Liver (tissue), 3 donors: ENCODE measurements around the gene ADRA2A.

Experiments
- ATF3 ChIP-seq: IDR thresholded peaks from 2 replicates; pipeline ENCODE4 v1.6.1; 2016; ENCODE audit warnings: antibody characterized with exemption
- EGR1 ChIP-seq, 2 donors: IDR thresholded peaks; 2 replicates each; pipeline ENCODE4 v1.6.1; 2016 to 2018; ENCODE audit warnings: antibody characterized with exemption in 2 of 2, low read depth in 2 of 2
- FOXA1 ChIP-seq: IDR thresholded peaks from 2 replicates; pipeline ENCODE4 v1.6.1; 2016; ENCODE audit warnings: antibody characterized with exemption
- GABPA ChIP-seq, 2 donors: IDR thresholded peaks in 1 of 2; conservative IDR thresholded peaks in 1 of 2; 2 replicates each; pipeline ENCODE4 v1.6.1; 2016; ENCODE audit warnings: antibody characterized with exemption in 2 of 2, mild to moderate bottlenecking in 1 of 2, moderate library complexity in 1 of 2
- MAX ChIP-seq: IDR thresholded peaks from 2 replicates; pipeline ENCODE4 v1.6.1; 2016; ENCODE audit warnings: antibody characterized with exemption
- RAD21 ChIP-seq, 2 donors: IDR thresholded peaks; 2 replicates each; pipeline ENCODE4 v1.6.1; 2016; ENCODE audit warnings: antibody characterized with exemption in 2 of 2, mild to moderate bottlenecking in 2 of 2
- RXRA ChIP-seq, 2 donors: IDR thresholded peaks; 2 replicates each; pipeline ENCODE4 v1.6.1; 2017 to 2018; ENCODE audit warnings: antibody characterized with exemption in 2 of 2, mild to moderate bottlenecking in 1 of 2
- SP1 ChIP-seq: IDR thresholded peaks from 2 replicates; pipeline ENCODE4 v1.6.1; 2018; ENCODE audit warnings: antibody characterized with exemption, mild to moderate bottlenecking
- TAF1 ChIP-seq: conservative IDR thresholded peaks from 2 replicates; pipeline ENCODE4 v1.6.1; 2016; ENCODE audit warnings: antibody characterized with exemption, mild to moderate bottlenecking
- TF ChIP-seq, protein P1 (sequence below): fragments of 150-350 bp; IDR thresholded peaks from 2 replicates; pipeline ENCODE4 v1.5.1; 2017; ENCODE audit warnings: improper control_type of control experiment, low read depth, low read length; ENCODE audit not compliant: missing input control
- TF ChIP-seq, protein P2 (sequence below): IDR thresholded peaks from 2 replicates; pipeline ENCODE4 v1.6.1; 2016; ENCODE audit warnings: antibody characterized with exemption, mild to moderate bottlenecking
- TF ChIP-seq, protein P3 (sequence below): IDR thresholded peaks from 2 replicates; pipeline ENCODE4 v1.6.1; 2016; ENCODE audit warnings: antibody characterized with exemption
- donor health status: healthy.
- donor health status: healthy.

DNA sequence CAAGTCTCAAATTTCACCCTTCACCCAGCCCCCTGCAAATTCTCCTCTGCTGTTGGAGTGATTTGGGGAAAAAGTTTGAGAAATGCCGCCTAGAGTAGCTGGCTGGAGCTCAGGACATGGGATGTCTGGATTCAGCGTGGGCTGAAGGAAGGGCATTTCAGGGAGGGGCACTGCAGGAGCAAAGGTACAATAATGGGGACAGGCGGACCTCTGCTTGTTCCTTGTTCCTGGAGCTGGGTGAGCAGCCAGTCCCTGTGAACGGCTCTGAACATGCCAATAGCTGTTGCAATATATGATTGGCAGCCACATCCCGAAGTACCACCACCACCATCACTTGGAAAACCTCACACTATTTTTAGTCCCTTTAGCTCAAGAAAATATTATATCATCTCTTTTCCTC is 23.4 kb downstream of the ADRA2A start:
- TF ChIP-seq, protein P1, sequence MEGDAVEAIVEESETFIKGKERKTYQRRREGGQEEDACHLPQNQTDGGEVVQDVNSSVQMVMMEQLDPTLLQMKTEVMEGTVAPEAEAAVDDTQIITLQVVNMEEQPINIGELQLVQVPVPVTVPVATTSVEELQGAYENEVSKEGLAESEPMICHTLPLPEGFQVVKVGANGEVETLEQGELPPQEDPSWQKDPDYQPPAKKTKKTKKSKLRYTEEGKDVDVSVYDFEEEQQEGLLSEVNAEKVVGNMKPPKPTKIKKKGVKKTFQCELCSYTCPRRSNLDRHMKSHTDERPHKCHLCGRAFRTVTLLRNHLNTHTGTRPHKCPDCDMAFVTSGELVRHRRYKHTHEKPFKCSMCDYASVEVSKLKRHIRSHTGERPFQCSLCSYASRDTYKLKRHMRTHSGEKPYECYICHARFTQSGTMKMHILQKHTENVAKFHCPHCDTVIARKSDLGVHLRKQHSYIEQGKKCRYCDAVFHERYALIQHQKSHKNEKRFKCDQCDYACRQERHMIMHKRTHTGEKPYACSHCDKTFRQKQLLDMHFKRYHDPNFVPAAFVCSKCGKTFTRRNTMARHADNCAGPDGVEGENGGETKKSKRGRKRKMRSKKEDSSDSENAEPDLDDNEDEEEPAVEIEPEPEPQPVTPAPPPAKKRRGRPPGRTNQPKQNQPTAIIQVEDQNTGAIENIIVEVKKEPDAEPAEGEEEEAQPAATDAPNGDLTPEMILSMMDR: no peak
- TF ChIP-seq, protein P2, sequence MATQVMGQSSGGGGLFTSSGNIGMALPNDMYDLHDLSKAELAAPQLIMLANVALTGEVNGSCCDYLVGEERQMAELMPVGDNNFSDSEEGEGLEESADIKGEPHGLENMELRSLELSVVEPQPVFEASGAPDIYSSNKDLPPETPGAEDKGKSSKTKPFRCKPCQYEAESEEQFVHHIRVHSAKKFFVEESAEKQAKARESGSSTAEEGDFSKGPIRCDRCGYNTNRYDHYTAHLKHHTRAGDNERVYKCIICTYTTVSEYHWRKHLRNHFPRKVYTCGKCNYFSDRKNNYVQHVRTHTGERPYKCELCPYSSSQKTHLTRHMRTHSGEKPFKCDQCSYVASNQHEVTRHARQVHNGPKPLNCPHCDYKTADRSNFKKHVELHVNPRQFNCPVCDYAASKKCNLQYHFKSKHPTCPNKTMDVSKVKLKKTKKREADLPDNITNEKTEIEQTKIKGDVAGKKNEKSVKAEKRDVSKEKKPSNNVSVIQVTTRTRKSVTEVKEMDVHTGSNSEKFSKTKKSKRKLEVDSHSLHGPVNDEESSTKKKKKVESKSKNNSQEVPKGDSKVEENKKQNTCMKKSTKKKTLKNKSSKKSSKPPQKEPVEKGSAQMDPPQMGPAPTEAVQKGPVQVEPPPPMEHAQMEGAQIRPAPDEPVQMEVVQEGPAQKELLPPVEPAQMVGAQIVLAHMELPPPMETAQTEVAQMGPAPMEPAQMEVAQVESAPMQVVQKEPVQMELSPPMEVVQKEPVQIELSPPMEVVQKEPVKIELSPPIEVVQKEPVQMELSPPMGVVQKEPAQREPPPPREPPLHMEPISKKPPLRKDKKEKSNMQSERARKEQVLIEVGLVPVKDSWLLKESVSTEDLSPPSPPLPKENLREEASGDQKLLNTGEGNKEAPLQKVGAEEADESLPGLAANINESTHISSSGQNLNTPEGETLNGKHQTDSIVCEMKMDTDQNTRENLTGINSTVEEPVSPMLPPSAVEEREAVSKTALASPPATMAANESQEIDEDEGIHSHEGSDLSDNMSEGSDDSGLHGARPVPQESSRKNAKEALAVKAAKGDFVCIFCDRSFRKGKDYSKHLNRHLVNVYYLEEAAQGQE: no peak
- TF ChIP-seq RAD21 (IDR thresholded peaks at IDR 0.05): no peak
- no peak for TF ChIP-seq GABPA (IDR thresholded peaks at IDR 0.05 in 1 of 2, conservative IDR thresholded peaks at IDR 0.05 in 1 of 2)
- no peak for TF ChIP-seq RXRA (IDR thresholded peaks at IDR 0.05)
- no peak for TF ChIP-seq EGR1 (IDR thresholded peaks at IDR 0.05; ENCODE audit: low read depth in 2 of 2)
- no peak for TF ChIP-seq ATF3
- TF ChIP-seq, protein P3, sequence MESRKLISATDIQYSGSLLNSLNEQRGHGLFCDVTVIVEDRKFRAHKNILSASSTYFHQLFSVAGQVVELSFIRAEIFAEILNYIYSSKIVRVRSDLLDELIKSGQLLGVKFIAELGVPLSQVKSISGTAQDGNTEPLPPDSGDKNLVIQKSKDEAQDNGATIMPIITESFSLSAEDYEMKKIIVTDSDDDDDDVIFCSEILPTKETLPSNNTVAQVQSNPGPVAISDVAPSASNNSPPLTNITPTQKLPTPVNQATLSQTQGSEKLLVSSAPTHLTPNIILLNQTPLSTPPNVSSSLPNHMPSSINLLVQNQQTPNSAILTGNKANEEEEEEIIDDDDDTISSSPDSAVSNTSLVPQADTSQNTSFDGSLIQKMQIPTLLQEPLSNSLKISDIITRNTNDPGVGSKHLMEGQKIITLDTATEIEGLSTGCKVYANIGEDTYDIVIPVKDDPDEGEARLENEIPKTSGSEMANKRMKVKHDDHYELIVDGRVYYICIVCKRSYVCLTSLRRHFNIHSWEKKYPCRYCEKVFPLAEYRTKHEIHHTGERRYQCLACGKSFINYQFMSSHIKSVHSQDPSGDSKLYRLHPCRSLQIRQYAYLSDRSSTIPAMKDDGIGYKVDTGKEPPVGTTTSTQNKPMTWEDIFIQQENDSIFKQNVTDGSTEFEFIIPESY: no peak
- no peak for TF ChIP-seq SP1
- TF ChIP-seq TAF1: no peak
- TF ChIP-seq MAX: no peak
- no peak for TF ChIP-seq FOXA1
